GM23248 (cell line): ENCODE results near the gene DOK4. TPM values are rescaled to one million over a fixed set of nuclear protein-coding genes. Genes with fewer than 3 reads are reported as not detected.

Experiments
- DNase-seq: peaks from one replicate; pipeline ENCODE4 v3.0.0-alpha.2; 2015
- H2AFZ ChIP-seq: fragments of 200-600 bp; sonication (generic); 2 replicates; pipeline ENCODE4 v1.6.1; 2016; ENCODE audit warnings: antibody characterized with exemption
- H3F3A ChIP-seq: fragments of 200-600 bp; sonication (generic); 2 replicates; pipeline ENCODE4 v1.6.1; 2016; ENCODE audit warnings: mild to moderate bottlenecking, antibody characterized with exemption, mixed run types; ENCODE audit not compliant: insufficient read depth
- H3K27ac ChIP-seq: fragments of 200-600 bp; sonication (generic); 2 replicates; pipeline ENCODE4 v1.5.1; 2016; ENCODE audit warnings: mild to moderate bottlenecking
- H3K27me3 ChIP-seq: fragments of 200-600 bp; sonication (generic); replicated peaks from 2 replicates; pipeline ENCODE4 v1.6.1; 2016; ENCODE audit warnings: mild to moderate bottlenecking; ENCODE audit not compliant: insufficient read depth
- H3K36me3 ChIP-seq: fragments of 200-600 bp; sonication (generic); 2 replicates; pipeline ENCODE4 v1.6.1; 2016; ENCODE audit warnings: low read depth, mild to moderate bottlenecking
- H3K4me1 ChIP-seq: fragments of 200-600 bp; sonication (generic); 2 replicates; pipeline ENCODE4 v1.6.1; 2016; ENCODE audit warnings: mild to moderate bottlenecking; ENCODE audit not compliant: insufficient read depth
- H3K4me2 ChIP-seq: fragments of 200-600 bp; sonication (generic); one replicate; pipeline ENCODE4 v1.6.1; 2016; ENCODE audit warnings: mild to moderate bottlenecking; ENCODE audit not compliant: unreplicated experiment
- H3K4me3 ChIP-seq: fragments of 200-600 bp; sonication (generic); 2 replicates; pipeline ENCODE4 v1.5.1; 2016; ENCODE audit warnings: mild to moderate bottlenecking
- H3K79me2 ChIP-seq: fragments of 200-600 bp; sonication (generic); 2 replicates; pipeline ENCODE4 v1.6.1; 2016; ENCODE audit warnings: mild to moderate bottlenecking; ENCODE audit not compliant: insufficient read depth
- H3K9ac ChIP-seq: fragments of 200-600 bp; sonication (generic); 2 replicates; pipeline ENCODE4 v1.6.1; 2016; ENCODE audit warnings: mild to moderate bottlenecking
- H3K9me2 ChIP-seq: fragments of 200-600 bp; sonication (generic); 2 replicates; pipeline ENCODE4 v1.6.1; 2016; ENCODE audit warnings: mixed run types, mild to moderate bottlenecking, moderate library complexity; ENCODE audit not compliant: insufficient read depth
- H3K9me3 ChIP-seq: fragments of 200-600 bp; sonication (generic); one replicate; pipeline ENCODE4 v1.6.1; 2017; ENCODE audit warnings: low read depth
- H4K20me1 ChIP-seq: fragments of 200-600 bp; sonication (generic); 2 replicates; pipeline ENCODE4 v1.6.0; 2016; ENCODE audit not compliant: insufficient read depth
- EZH2 ChIP-seq: fragments of 200-600 bp; sonication (generic); IDR thresholded peaks from 2 replicates; pipeline ENCODE4 v1.6.1; 2018; ENCODE audit warnings: antibody characterized with exemption, mild to moderate bottlenecking; ENCODE audit not compliant: insufficient read depth, poor library complexity, severe bottlenecking
- EZH2phosphoT487 ChIP-seq: fragments of 200-600 bp; sonication (generic); IDR thresholded peaks from 2 replicates; pipeline ENCODE4 v1.6.1; 2018; ENCODE audit warnings: antibody characterized with exemption, moderate library complexity, mild to moderate bottlenecking, low read depth; ENCODE audit not compliant: insufficient read depth
- WGBS, 2 experiments: methylation state at CpG; one replicate each; pipeline ENCODE4 v1.1.6; 2015 to 2017; ENCODE audit warnings: low lambda C conversion rate in 2 of 2, low coverage in 1 of 2; ENCODE audit errors: missing lambda C conversion rate in 2 of 2; 5-methylcytosine and 5-hydroxymethylcytosine counted together
- in situ Hi-C: fragments of 300-500 bp; cut with MboI; formaldehyde crosslinking; loops from 2 replicates; pipeline ENCODE4 v1.15.0; 2020
- polyA plus RNA-seq: library from polyadenylated mRNA; unstranded; fragments of >200 nt; fragmentation: Nextera tagmentation; extraction: Ambion mirVana; gene quantifications from 2 replicates; pipeline ENCODE4 v1.2.1, GENCODE V29; 2016
- total RNA-seq: library from RNA; depleted of rRNA; stranded (reverse); fragments of >200 nt; shearing (Covaris generic); gene quantifications from 2 replicates; pipeline ENCODE4 v1.2.3, GENCODE V29; 2014

Gene DOK4
- total and polyA plus RNA-seq, 2 experiments from 2014 or later, result 44.6 to 60.5 TPM

DNA sequence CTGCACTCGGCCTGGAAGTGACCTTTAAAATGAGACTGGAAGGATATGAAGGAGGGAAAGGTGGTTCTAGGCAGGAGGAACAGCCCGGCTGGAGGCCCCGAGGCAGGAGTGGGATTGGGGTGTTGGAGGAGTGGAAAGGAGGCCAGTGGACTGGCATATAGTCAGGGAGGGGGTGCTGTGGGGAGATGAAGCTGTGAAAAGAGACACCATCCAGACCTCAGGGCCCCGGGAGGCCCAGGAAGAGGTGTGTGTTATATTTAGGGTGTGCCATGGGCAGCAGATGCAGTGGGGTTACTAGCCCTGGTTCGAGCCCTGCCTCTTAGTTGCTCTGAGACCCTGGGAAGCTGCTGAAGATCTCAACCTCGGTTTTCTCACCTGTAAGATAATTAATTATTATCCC is 18.9 kb upstream of the DOK4 start:
- in situ Hi-C loops, result no loop called here
- no peaks in the 10 kb centered on the region for H3F3A ChIP-seq

DNA sequence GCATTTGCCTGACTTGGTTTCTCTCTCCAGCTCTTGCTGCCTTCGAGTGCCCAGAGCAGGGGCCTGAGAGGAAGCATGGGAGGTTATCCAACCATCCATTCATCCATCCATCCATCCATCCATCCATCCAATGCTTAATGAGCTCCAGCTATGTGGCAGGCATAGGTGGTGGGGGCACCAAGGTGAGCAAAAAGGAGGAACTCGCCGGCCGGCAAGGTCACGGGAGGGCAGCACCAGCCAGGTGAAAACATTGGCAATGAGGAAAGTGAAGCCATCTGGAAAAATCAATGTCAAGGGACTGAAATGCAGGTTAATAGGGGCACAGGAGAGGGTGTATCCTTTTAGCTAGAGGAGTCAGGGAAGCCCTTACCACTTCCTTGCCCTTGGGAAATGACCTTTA is 18.2 kb upstream of the DOK4 start:
- H3K27me3 ChIP-seq, result peaks cover 7% of the 10 kb centered on the region; the same call in 1 of the 2 replicates

More for the DNA sequence above, 18.9 kb upstream of the DOK4 start:
- Histone ChIP-seq H3K27me3 (peaks cover 7% of the 10 kb centered on the region; the same call in 1 of the 2 replicates), H3K9me3 (no peaks in the 10 kb centered on the region), H3K4me1 (no peaks in the 10 kb centered on the region), H3K9me2 (no peaks in the 10 kb centered on the region), H3K9ac (no peak overlapping the region), H3K36me3 (no peaks in the 10 kb centered on the region), H3K4me2 (no peak overlapping the region), H3K4me3 (no peak overlapping the region), H2AFZ (no peak overlapping the region), H4K20me1 (no peaks in the 10 kb centered on the region), H3K79me2 (no peaks in the 10 kb centered on the region), H3K27ac (no peak overlapping the region)
- no peak for TF ChIP-seq EZH2phosphoT487
- no peak for TF ChIP-seq EZH2
- 47 to 55% methylated on average over 6 of the region's 6 CpGs for WGBS, 2 experiments
- DNase-seq, result no peak

DNA sequence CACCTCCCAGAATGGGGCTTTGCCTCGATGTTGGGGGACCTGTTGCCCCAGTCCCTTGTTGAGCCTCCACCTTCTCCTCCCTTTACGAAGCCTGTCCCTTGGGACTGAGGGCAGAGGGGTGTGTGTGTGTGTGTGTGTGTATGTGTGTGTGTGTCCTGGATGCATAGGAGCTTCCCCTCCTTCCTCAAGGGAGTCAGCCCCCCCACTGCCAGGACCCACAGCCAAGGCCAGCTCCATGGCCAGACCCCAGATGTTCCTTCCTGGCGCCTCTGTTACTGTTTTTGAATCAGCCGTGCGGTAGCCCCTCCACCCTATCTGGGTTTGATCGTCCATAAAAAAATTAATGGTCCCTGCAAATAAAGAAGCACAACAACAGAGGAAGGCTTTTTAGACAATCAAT is 17.7 kb upstream of the DOK4 start:
- no peak for DNase-seq
- in situ Hi-C loops, result no loop called here
- WGBS, 2 experiments, result 42 to 48% methylated on average over 6 of the region's 6 CpGs
- Histone ChIP-seq H3K9me3 (no peaks in the 10 kb centered on the region), H3K36me3 (no peaks in the 10 kb centered on the region), H3K9me2 (no peaks in the 10 kb centered on the region), H3K4me1 (no peaks in the 10 kb centered on the region), H3F3A (no peaks in the 10 kb centered on the region), H4K20me1 (no peaks in the 10 kb centered on the region), H3K4me2 (no peak overlapping the region), H3K27ac (no peak overlapping the region), H2AFZ (no peak overlapping the region), H3K4me3 (no peak overlapping the region), H3K79me2 (no peaks in the 10 kb centered on the region), H3K27me3 (peaks cover 7% of the 10 kb centered on the region; the same call in 1 of the 2 replicates), H3K9ac (no peak overlapping the region)
- TF ChIP-seq EZH2phosphoT487 (no peak), EZH2 (no peak)

More for the DNA sequence above, 18.2 kb upstream of the DOK4 start:
- no peaks in the 10 kb centered on the region for H3F3A ChIP-seq
- no peaks in the 10 kb centered on the region for H3K79me2 ChIP-seq
- H2AFZ ChIP-seq, result no peak overlapping the region
- DNase-seq, result no peak
- no peaks in the 10 kb centered on the region for H4K20me1 ChIP-seq
- no peak overlapping the region for H3K27ac ChIP-seq
- 72 to 74% methylated on average over 5 of the region's 5 CpGs for WGBS, 2 experiments
- no peak overlapping the region for H3K4me3 ChIP-seq
- no peaks in the 10 kb centered on the region for H3K4me1 ChIP-seq
- H3K4me2 ChIP-seq, result no peak overlapping the region
- TF ChIP-seq EZH2phosphoT487, result no peak
- TF ChIP-seq EZH2, result no peak
- no peak overlapping the region for H3K9ac ChIP-seq
- no peaks in the 10 kb centered on the region for H3K9me3 ChIP-seq
- in situ Hi-C loops, result no loop called here
- no peaks in the 10 kb centered on the region for H3K36me3 ChIP-seq
- no peaks in the 10 kb centered on the region for H3K9me2 ChIP-seq

DNA sequence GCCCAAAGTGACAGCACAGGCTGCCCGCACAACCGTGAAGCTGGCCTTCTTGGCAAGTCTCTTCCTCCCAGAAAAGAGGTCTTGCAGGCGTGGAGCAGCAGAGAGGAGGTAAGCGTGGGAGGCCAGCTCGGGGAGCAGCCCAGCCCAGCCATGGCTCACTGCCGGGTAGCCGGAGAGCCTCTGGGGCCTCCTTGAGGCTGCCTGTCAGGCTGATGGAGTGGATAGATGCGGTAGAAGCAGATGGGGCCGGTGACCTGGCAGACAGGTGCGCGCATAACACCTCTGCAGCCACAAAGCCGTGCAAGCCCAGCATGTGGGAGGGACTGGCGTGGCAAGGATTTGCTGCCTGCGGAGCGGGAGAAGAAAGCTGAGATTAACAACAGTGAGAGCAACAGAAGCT is 17.1 kb upstream of the DOK4 start:
- in situ Hi-C loops, result no loop called here
- no peaks in the 10 kb centered on the region for H3K79me2 ChIP-seq
- H3K27me3 ChIP-seq, result peaks cover 7% of the 10 kb centered on the region; the same call in 1 of the 2 replicates
- no peaks in the 10 kb centered on the region for H3K36me3 ChIP-seq
- H3K9me2 ChIP-seq, result no peaks in the 10 kb centered on the region
- H3K4me1 ChIP-seq, result no peaks in the 10 kb centered on the region
- H4K20me1 ChIP-seq, result no peaks in the 10 kb centered on the region
- no peak overlapping the region for H3K4me2 ChIP-seq
- H3K27ac ChIP-seq, result no peak overlapping the region
- 59 to 69% methylated on average over 15 of the region's 15 CpGs for WGBS, 2 experiments
- H3F3A ChIP-seq, result no peaks in the 10 kb centered on the region
- no peaks in the 10 kb centered on the region for H3K9me3 ChIP-seq
- no peak for DNase-seq
- no peak overlapping the region for H3K4me3 ChIP-seq
- H3K9ac ChIP-seq, result no peak overlapping the region
- H2AFZ ChIP-seq, result no peak overlapping the region
- TF ChIP-seq EZH2phosphoT487, result no peak
- no peak for TF ChIP-seq EZH2
